GM12874 (cell line): Measurements from ENCODE around the gene CEP76.

ENCODE experiments used
- CTCF ChIP-seq: IDR thresholded peaks from 2 replicates; pipeline ENCODE4 v1.5.1; 2011; ENCODE audit warnings: low read depth, mild to moderate bottlenecking, control low read depth, low read length, moderate library complexity; ENCODE audit not compliant: insufficient read depth

Gene CEP76

DNA sequence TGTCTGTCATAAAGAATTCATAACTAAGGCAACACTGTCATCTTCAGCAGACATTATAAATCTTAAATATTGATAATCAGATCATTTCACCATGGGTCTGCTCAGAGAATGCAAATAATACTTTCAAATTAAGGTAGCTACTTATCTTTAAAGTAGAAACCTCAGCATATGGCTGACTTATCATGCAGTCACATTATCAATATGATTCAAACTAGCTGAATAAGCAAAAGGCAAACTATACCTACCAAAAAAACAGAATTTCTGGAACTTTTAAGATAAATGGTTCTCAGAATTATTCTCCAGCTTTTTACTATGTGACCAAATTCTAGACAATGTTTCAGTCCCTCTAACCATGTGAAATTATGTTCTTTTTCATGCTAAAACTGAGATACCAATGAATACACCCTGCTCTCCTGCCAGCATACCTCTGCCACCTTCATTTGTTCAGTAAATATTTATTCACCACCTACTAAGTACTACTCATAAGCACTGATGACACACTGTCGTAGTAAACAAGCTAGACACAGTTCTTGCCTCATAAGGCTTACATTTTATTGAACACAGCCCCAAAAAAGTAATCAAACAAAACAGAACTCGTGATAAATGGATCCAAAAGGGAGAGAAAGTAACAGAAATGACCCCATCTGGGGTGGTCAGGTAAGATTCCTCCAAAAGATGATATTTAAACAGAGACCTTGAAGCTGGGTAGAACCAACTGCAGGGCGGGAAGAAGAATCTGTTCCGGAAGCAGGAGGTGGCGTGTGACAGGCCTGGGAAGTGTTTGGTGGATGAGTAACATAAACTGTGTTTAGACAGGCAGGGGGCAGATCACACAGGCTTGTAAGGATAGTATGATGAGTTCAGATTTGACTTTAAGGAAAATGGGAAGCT is 62.3 kb downstream of the CEP76 start:
- TF ChIP-seq CTCF = no peak

- TF ChIP-seq CTCF = no peak
These were observed 63.8 kb downstream of the CEP76 start for GRCh38 chr18:12638644-12639124.

GRCh38 chr18:12637901-12638643 is 64.5 kb downstream of the CEP76 start:
- TF ChIP-seq CTCF = no peak

DNA sequence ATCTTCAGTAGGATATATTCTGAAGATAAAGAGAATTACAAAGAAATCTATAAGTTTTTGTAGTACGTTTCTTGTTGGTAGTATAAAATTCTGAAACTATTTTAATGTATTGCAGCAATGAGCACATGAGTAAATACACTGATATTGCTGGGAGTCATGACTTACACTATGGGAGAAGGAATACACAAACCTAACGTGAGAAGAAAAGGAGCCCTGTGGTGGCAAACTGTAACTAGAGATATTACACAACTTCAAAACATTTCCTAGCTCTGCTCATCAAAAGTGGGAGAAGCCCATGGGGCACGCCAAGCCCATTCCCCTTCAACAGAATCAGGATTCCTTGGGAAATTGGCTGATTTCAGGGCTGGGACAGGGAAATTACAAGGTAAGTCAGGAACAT is 65.1 kb downstream of the CEP76 start:
- no peak for TF ChIP-seq CTCF

DNA sequence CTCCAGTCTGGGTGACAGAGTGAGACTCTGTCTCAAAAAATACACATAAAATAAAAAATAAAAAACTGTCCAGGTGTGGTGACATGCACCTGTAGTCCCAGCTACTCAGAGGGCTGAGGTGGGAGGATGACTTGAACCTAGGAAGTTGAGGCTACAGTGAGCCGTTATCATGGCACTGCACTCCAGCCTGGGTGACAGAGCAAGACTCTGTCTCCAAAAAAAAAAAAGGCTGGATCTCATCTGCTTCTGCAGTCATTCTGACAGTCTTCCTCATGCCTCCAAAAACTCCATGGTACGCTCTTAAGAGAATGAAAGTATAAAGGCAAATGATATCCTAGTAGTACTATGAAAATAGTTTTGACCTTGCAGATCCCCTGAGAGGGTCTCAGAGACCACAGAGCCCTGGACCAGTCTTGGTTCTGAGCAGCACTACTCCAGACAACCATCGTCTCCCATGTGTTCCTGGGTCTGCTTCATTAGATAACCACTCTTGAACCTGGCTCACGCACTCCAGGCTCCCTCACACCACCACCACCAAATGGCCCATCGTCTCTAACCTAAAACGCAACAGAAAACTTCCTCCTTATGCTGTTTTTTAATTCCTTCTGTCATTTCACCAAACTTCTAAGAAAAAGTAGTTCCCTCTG is 70.6 kb downstream of the CEP76 start:
- no peak for TF ChIP-seq CTCF

DNA sequence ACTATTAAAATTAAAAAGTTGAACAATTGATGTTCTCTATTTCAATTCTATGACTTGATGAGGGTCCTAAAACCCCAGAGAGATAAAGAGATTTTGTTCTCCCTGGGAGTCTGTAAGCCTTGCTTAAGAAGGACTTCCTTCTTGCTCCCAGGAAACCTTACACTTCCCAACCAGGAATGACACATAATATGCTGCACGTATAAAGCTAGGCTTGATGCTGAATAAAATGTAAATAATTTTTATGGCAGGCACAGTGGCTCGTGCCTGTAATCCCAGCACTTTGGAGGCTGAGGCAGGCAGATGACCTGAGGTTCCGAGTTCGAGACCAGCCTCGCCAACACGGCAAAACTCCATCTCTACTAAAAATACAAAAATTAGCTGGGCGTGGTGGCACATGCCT is 72.4 kb downstream of the CEP76 start:
- no peak for TF ChIP-seq CTCF
